Mucosa of descending colon (tissue), 3 donors: ENCODE data around the gene TLL2. TPM values are rescaled to one million over a fixed set of nuclear protein-coding genes. Genes with fewer than 3 reads are reported as not detected.
A peak's percentile ranks its signal among the peaks of the same experiment; 100 is the strongest.

ENCODE experiments used
- ATAC-seq: fragments of 200-7000 bp; cut with Tn5 transposase; one replicate; pipeline ENCODE4 v1.9.1; 2020; ENCODE audit warnings: mild to moderate bottlenecking, moderate library complexity
- DNase-seq, 3 donors: peaks; one replicate each; pipeline ENCODE4 v3.0.0-alpha.2; 2020
- H3K36me3 ChIP-seq: fragments of 200-600 bp; one replicate; pipeline ENCODE4 v1.8.0; 2021; ENCODE audit warnings: low read depth, mild to moderate bottlenecking
- H3K4me1 ChIP-seq: fragments of 200-600 bp; one replicate; pipeline ENCODE4 v1.8.0; 2021; ENCODE audit warnings: low read depth, mild to moderate bottlenecking
- H3K4me3 ChIP-seq: fragments of 200-600 bp; one replicate; pipeline ENCODE4 v1.8.0; 2021; ENCODE audit warnings: mild to moderate bottlenecking
- H3K9me3 ChIP-seq: fragments of 200-600 bp; one replicate; pipeline ENCODE4 v1.8.0; 2021; ENCODE audit warnings: mild to moderate bottlenecking
- intact Hi-C, 2 donors: fragments of 100-400 bp; cut with DNase I in 1 of 2; cut with micrococcal nuclease in 1 of 2; formaldehyde crosslinking; loops; one replicate each; pipeline versions ENCODE4 v1.11.0 to v1.11.1; 2022; cut with DNase I, micrococcal nuclease
- total RNA-seq, 3 donors: library from RNA; stranded (reverse); fragmentation: NEBNext Ultra II Directional in 2 of 3; extraction: Animal tissue kit (Norgen Biotek cat#: 25700) in 2 of 3; gene quantifications; one replicate each; pipeline versions ENCODE4 v1.2.1 to v1.2.4, GENCODE V29; 2021 to 2023
- TF ChIP-seq, protein P1 (sequence below): fragments of 200-600 bp; IDR thresholded peaks from one replicate; pipeline ENCODE4 v1.8.0; 2022; ENCODE audit warnings: antibody characterized with exemption, mild to moderate bottlenecking
- donor health status: DM: no; HTN: no; CAD: no; lungs with moderate emphysema.
- donor health status: DM: no; HTN: no; CAD: no.
- donor health status: DM: no; HTN: yes; CAD: no.

The TLL2 gene
- total RNA-seq, 3 donors from 2014 or later = 0.17 to 0.70 (median 0.65) TPM

GRCh38 chr10:96497391-96497790 is 16.3 kb downstream of the TLL2 start:
- H3K36me3 ChIP-seq = no peaks in the 10 kb centered on the region
- H3K4me3 ChIP-seq = no peak overlapping the region
- no peaks in the 10 kb centered on the region for H3K9me3 ChIP-seq
- intact Hi-C loops = no loop called here
- DNase-seq = no peak
- no peak for ATAC-seq
- TF ChIP-seq, protein P1, sequence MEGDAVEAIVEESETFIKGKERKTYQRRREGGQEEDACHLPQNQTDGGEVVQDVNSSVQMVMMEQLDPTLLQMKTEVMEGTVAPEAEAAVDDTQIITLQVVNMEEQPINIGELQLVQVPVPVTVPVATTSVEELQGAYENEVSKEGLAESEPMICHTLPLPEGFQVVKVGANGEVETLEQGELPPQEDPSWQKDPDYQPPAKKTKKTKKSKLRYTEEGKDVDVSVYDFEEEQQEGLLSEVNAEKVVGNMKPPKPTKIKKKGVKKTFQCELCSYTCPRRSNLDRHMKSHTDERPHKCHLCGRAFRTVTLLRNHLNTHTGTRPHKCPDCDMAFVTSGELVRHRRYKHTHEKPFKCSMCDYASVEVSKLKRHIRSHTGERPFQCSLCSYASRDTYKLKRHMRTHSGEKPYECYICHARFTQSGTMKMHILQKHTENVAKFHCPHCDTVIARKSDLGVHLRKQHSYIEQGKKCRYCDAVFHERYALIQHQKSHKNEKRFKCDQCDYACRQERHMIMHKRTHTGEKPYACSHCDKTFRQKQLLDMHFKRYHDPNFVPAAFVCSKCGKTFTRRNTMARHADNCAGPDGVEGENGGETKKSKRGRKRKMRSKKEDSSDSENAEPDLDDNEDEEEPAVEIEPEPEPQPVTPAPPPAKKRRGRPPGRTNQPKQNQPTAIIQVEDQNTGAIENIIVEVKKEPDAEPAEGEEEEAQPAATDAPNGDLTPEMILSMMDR = no peak
- H3K4me1 ChIP-seq = no peaks in the 10 kb centered on the region

DNA sequence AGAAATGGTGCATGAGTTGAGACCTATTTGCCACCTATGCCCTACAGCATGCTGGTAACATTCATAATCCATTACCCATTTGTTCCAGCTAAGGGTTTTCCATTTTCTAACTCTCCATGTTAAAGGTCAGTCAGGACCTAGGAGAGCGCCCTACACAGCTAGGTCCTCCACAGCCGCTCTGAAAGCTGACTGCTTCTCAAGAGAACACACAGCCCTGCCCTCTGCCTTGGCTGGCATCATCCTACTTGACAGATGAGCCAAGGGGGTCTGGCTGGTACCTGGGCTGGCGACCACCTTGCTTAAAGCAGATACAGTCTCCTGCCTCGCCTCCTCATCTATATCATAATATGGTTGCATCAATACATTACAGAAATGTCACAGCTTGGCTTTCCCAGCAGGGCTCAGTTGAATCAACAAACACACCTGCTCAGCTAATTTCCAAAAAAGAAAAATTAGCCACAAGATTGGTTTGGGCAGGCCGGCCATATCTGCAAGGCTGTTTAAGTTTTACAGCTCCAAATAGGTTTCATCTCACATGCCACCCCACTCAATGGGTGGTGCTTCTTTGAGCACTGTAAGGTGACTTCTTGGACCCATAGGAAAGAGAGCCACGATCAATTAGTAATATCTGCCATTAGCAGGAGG is 17.3 kb downstream of the TLL2 start:
- Histone ChIP-seq H3K9me3 (no peaks in the 10 kb centered on the region), H3K36me3 (no peaks in the 10 kb centered on the region), H3K4me1 (no peaks in the 10 kb centered on the region), H3K4me3 (no peak overlapping the region)
- ATAC-seq (peak; percentile 34), DNase-seq (peak in 1 of 3 donors; percentile 46)
- TF ChIP-seq, protein P1 = no peak
- intact Hi-C loops = no loop called here

GRCh38 chr10:96495544-96495943 is 18.2 kb downstream of the TLL2 start:
- ATAC-seq (no peak), DNase-seq (no peak)
- Histone ChIP-seq H3K9me3 (no peaks in the 10 kb centered on the region), H3K36me3 (no peaks in the 10 kb centered on the region), H3K4me3 (no peak overlapping the region), H3K4me1 (no peaks in the 10 kb centered on the region)
- intact Hi-C loops = no loop called here
- TF ChIP-seq, protein P1 = no peak

GRCh38 chr10:96494694-96495093 is 19.0 kb downstream of the TLL2 start:
- TF ChIP-seq, protein P1 = no peak
- intact Hi-C loops = no loop called here
- no peaks in the 10 kb centered on the region for H3K9me3 ChIP-seq

GRCh38 chr10:96493871-96494525 is 19.7 kb downstream of the TLL2 start:
- no peak for ATAC-seq
- Histone ChIP-seq H3K9me3 (no peaks in the 10 kb centered on the region), H3K4me3 (no peak overlapping the region), H3K4me1 (no peaks in the 10 kb centered on the region), H3K36me3 (no peaks in the 10 kb centered on the region)
- DNase-seq = no peak
- TF ChIP-seq, protein P1 = no peak
- intact Hi-C loops = no loop called here

More at GRCh38 chr10:96494694-96495093, 19.0 kb downstream of the TLL2 start:
- ATAC-seq (no peak), DNase-seq (no peak)
- Histone ChIP-seq H3K4me3 (no peak overlapping the region), H3K4me1 (no peaks in the 10 kb centered on the region), H3K36me3 (no peaks in the 10 kb centered on the region)
